Measurements from ENCODE around the gene DMRT3. TPM values are rescaled to one million over a fixed set of nuclear protein-coding genes. Genes with fewer than 3 reads are reported as not detected.

Gene DMRT3
- total and polyA plus RNA-seq, 2 of the 8 experiments (the other 6 are each of a cell fraction or from before 2014, with no cell fraction given) = not detected

DNA sequence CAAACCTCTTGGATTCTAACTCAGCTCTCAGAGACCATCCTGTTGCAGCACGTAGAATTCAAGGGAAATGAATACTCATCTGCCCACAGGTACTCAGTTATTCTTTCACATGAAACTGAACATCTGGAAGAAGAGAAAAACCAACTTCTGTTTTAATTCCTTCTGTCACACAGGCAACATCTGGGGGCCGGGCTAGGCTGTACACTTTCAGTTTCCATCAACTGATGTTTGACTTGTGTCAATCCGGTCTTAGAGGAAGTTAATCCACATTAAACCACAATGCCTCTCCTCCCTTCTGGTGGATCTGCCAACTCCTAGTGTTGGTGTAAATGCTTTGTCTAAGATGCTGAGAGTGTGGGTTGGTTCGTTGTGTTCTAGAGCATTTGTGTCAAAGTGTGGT is 17.6 kb downstream of the DMRT3 start:
- Histone ChIP-seq H3K23me2 (ENCODE audit: low read depth, low read length) (0 out of 2 replicates have a peak, but pooled peaks cover 2% of the 10 kb centered on the region), H3K18ac (ENCODE audit: extremely low read depth, low read length) (no peak overlapping the region), H3K79me1 (ENCODE audit: low read depth, low read length) (no peaks in the 10 kb centered on the region), H3K9ac (replicated peaks in 1 of 4; ENCODE audit: extremely low read depth in 1 of 4, low read depth in 3 of 4, low read length in 3 of 4) (no peak overlapping the region), H3K27ac (ENCODE audit: low read depth, low read length) (no peak overlapping the region), H4K5ac (ENCODE audit: insufficient read length, low read depth, low read length) (no peak overlapping the region), H3K4me1 (replicated peaks in 1 of 4; ENCODE audit: control insufficient read depth in 3 of 4, insufficient read depth in 4 of 4, low read length in 3 of 4) (no peaks in the 10 kb centered on the region), H2BK12ac (ENCODE audit: low read depth, low read length) (no peak overlapping the region), H2BK120ac (replicated peaks; ENCODE audit: low read depth, low read length) (no peak overlapping the region), H4K91ac (replicated peaks; ENCODE audit: insufficient read length, low read length) (no peak overlapping the region), H3K27me3 (replicated peaks in 1 of 4; ENCODE audit: control insufficient read depth in 3 of 4, extremely low read depth in 1 of 4, insufficient read depth in 3 of 4, low read length in 3 of 4) (no peaks in the 10 kb centered on the region), H2BK15ac (ENCODE audit: low read length) (no peak overlapping the region), H3K4me2 (ENCODE audit: insufficient read depth in 1 of 2, low read depth in 2 of 2, low read length in 2 of 2) (no peak overlapping the region), H4K20me1 (replicated peaks in 1 of 2; ENCODE audit: control insufficient read depth in 1 of 2, insufficient read depth in 2 of 2, low read length in 2 of 2) (no peaks in the 10 kb centered on the region), H3K9me3 (ENCODE audit: insufficient read depth in 2 of 2, low read depth in 1 of 2, low read length in 1 of 2) (peaks cover 17 to 34% of the 10 kb centered on the region in 2 experiments), H2AK5ac (ENCODE audit: low read depth, low read length) (no peak overlapping the region), H3K4me3 (ENCODE audit: extremely low read depth in 1 of 4, insufficient read depth in 2 of 4, low read depth in 3 of 4, low read length in 4 of 4) (no peak overlapping the region), H4K8ac (ENCODE audit: extremely low read depth, insufficient read depth, low read length) (no peak overlapping the region), H2BK20ac (ENCODE audit: low read length) (no peak overlapping the region), H3K56ac (replicated peaks; ENCODE audit: insufficient read length, low read depth, low read length) (no peak overlapping the region), H2BK5ac (ENCODE audit: low read depth, low read length) (no peak overlapping the region), H2AFZ (ENCODE audit: low read length) (no peak overlapping the region), H3K14ac (ENCODE audit: insufficient read length) (no peak overlapping the region), H3K23ac (ENCODE audit: insufficient read length) (no peak overlapping the region), H3K4ac (replicated peaks; ENCODE audit: insufficient read length, low read depth, low read length) (no peak overlapping the region), H3K36me3 (ENCODE audit: control insufficient read depth in 2 of 4, insufficient read depth in 4 of 4, low read length in 3 of 4) (no peaks in the 10 kb centered on the region), H3K79me2 (ENCODE audit: control insufficient read depth in 1 of 2, insufficient read depth in 2 of 2, low read length in 2 of 2) (no peaks in the 10 kb centered on the region)
- FAIRE-seq (no peak), DNase-seq (ENCODE audit: low read depth in 1 of 2, low spot score in 2 of 2) (no peak)
- CTCF ChIA-PET (ENCODE audit: partially characterized antibody) = interaction anchor here (0.7 to 2.1 kb wide), 4 partner anchors 12 to 21 kb away, joined by 3 to 5 read pairs (median 3); no protein-coding TSS in a partner anchor
- POLR2A ChIA-PET (ENCODE audit: partially characterized antibody) = no interaction called here
- 84% methylated on average over 4 of the region's 4 CpGs; no CpG with 5 or more reads in 1 of the 2 experiments for WGBS, 2 experiments (ENCODE audit: extremely low coverage in 1 of 2, insufficient coverage in 1 of 2, insufficient read length in 1 of 2, insufficient replicate concordance in 2 of 2, low coverage in 1 of 2, low lambda C conversion rate in 2 of 2, missing lambda C conversion rate in 1 of 2)
- TF ChIP-seq GABPA (IDR thresholded peaks at IDR 0.05; ENCODE audit: borderline replicate concordance, insufficient read depth, low read length) (no peak), SIRT6 (IDR thresholded peaks at IDR 0.05; ENCODE audit: low read length) (no peak), TCF12 (IDR thresholded peaks at IDR 0.05; ENCODE audit: low read depth, low read length) (no peak), CBX5 (IDR thresholded peaks at IDR 0.05; ENCODE audit: low read depth, low read length) (no peak), JUND (IDR thresholded peaks at IDR 0.05; ENCODE audit: low read length) (no peak), CBX8 (IDR thresholded peaks at IDR 0.05; ENCODE audit: borderline replicate concordance, low read depth, low read length) (no peak), ZNF274 (IDR thresholded peaks at IDR 0.05; ENCODE audit: borderline replicate concordance, extremely low read depth, low read length) (no peak), TAF1 (IDR thresholded peaks at IDR 0.05; ENCODE audit: low read depth, low read length) (no peak), TAF7 (optimal IDR thresholded peaks at IDR 0.05; ENCODE audit: borderline replicate concordance, low read depth, low read length) (no peak), EP300 (IDR thresholded peaks at IDR 0.05; ENCODE audit: borderline replicate concordance in 1 of 2, low read depth in 2 of 2, low read length in 2 of 2) (no peak), EGR1 (IDR thresholded peaks at IDR 0.05; ENCODE audit: borderline replicate concordance, low read depth, low read length) (no peak), SAP30 (IDR thresholded peaks at IDR 0.05; ENCODE audit: insufficient read depth, insufficient replicate concordance, low read length) (no peak), RNF2 (IDR thresholded peaks at IDR 0.05; ENCODE audit: borderline replicate concordance, low read depth, low read length, missing control alignments, poor library complexity, severe bottlenecking) (no peak), SP1 (IDR thresholded peaks at IDR 0.05; ENCODE audit: low read depth, low read length) (no peak)
